Neural cell (in vitro differentiated cells): Measurements from ENCODE around the gene GADD45A. TPM values are rescaled to one million over a fixed set of nuclear protein-coding genes. Genes with fewer than 3 reads are reported as not detected.
"Not testable (repeated sequence)": the region's sequence is repeated elsewhere in the genome, so short reads cannot be mapped to it uniquely, and the experiment has no call there.

Experiments
- H2AFZ ChIP-seq: fragments of 200-600, 300-800 bp; sonication (generic), shearing (Covaris generic); 2 replicates; pipeline ENCODE4 v1.6.0; 2014; ENCODE audit warnings: low read depth, mild to moderate bottlenecking, antibody characterized with exemption, low read length, moderate library complexity
- H3F3A ChIP-seq: fragments of 200-600 bp; shearing (Covaris generic); 2 replicates; pipeline ENCODE4 v1.6.1; 2016; ENCODE audit warnings: mild to moderate bottlenecking, moderate library complexity, mixed read lengths, antibody characterized with exemption, low read length; ENCODE audit not compliant: insufficient read depth, poor library complexity, severe bottlenecking
- H3K27ac ChIP-seq: fragments of 200-600, 300-800 bp; sonication (generic), shearing (Covaris generic); 2 replicates; pipeline ENCODE4 v1.5.1; 2014; ENCODE audit warnings: mild to moderate bottlenecking, low read length, moderate library complexity
- H3K27me3 ChIP-seq: fragments of 300-800, 200-600 bp; sonication (generic), shearing (Covaris generic); 2 replicates; pipeline ENCODE4 v1.6.0; 2014; ENCODE audit warnings: mild to moderate bottlenecking, low read depth, low read length, moderate library complexity; ENCODE audit not compliant: insufficient read depth
- H3K36me3 ChIP-seq: fragments of 300-800, 200-600 bp; sonication (generic), shearing (Covaris generic); 2 replicates; pipeline ENCODE4 v1.5.1; 2014; ENCODE audit warnings: mild to moderate bottlenecking, antibody characterized with exemption, low read length, moderate library complexity; ENCODE audit not compliant: insufficient read depth
- H3K4me2 ChIP-seq: fragments of 300-800, 200-600 bp; sonication (generic), shearing (Covaris generic); 2 replicates; pipeline ENCODE4 v1.6.0; 2014; ENCODE audit warnings: mild to moderate bottlenecking, low read length
- H3K4me3 ChIP-seq: fragments of 300-800, 200-600 bp; sonication (generic), shearing (Covaris generic); 2 replicates; pipeline ENCODE4 v1.5.1; 2014; ENCODE audit warnings: mild to moderate bottlenecking, low read length, moderate library complexity
- H3K79me2 ChIP-seq: fragments of 200-600 bp; shearing (Covaris generic); replicated peaks from 2 replicates; pipeline ENCODE4 v1.6.0; 2014; ENCODE audit warnings: mild to moderate bottlenecking, low read length, moderate library complexity; ENCODE audit not compliant: insufficient read depth
- H3K9ac ChIP-seq: fragments of 300-800, 200-600 bp; sonication (generic), shearing (Covaris generic); 2 replicates; pipeline ENCODE4 v1.6.1; 2016; ENCODE audit warnings: mild to moderate bottlenecking, low read length, mixed read lengths
- H3K9me2 ChIP-seq: fragments of 200-600 bp; shearing (Covaris generic); 2 replicates; pipeline ENCODE4 v1.6.1; 2016; ENCODE audit warnings: mild to moderate bottlenecking, low read length, mixed read lengths; ENCODE audit not compliant: insufficient read depth
- H3K9me3 ChIP-seq: fragments of 200-600, 300-800 bp; sonication (generic), shearing (Covaris generic); 2 replicates; pipeline ENCODE4 v1.6.1; 2016; ENCODE audit warnings: mild to moderate bottlenecking, mixed run types, low read length, moderate library complexity, mixed read lengths
- H4K20me1 ChIP-seq: fragments of 200-600 bp; shearing (Covaris generic); 2 replicates; pipeline ENCODE4 v1.6.1; 2016; ENCODE audit warnings: mild to moderate bottlenecking, mixed run types; ENCODE audit not compliant: insufficient read depth
- EP300 ChIP-seq: fragments of 450-650 bp; conservative IDR thresholded peaks from 2 replicates; pipeline ENCODE4 v1.6.1; 2014; ENCODE audit warnings: antibody characterized with exemption, mild to moderate bottlenecking, moderate library complexity; ENCODE audit not compliant: poor library complexity, severe bottlenecking
- EZH2 ChIP-seq: fragments of 200-600, 300-800 bp; shearing (Covaris generic), sonication (generic); IDR thresholded peaks from 2 replicates; pipeline ENCODE4 v1.6.1; 2014; ENCODE audit warnings: antibody characterized with exemption, low read length, borderline replicate concordance, mild to moderate bottlenecking; ENCODE audit not compliant: insufficient read depth, poor library complexity, severe bottlenecking
- MXI1 ChIP-seq: fragments of 450-650 bp; conservative IDR thresholded peaks from 2 replicates; pipeline ENCODE4 v1.6.1; 2014; ENCODE audit warnings: antibody characterized with exemption, mild to moderate bottlenecking; ENCODE audit not compliant: poor library complexity, severe bottlenecking
- POLR2AphosphoS5 ChIP-seq: IDR thresholded peaks from 2 replicates; pipeline ENCODE4 v1.6.1; 2012
- RAD21 ChIP-seq: fragments of 450-650 bp; conservative IDR thresholded peaks from 2 replicates; pipeline ENCODE4 v1.6.1; 2014; ENCODE audit warnings: antibody characterized with exemption, mild to moderate bottlenecking, moderate library complexity
- SMC3 ChIP-seq: fragments of 450-650 bp; conservative IDR thresholded peaks from 2 replicates; pipeline ENCODE4 v1.6.1; 2014; ENCODE audit warnings: antibody characterized with exemption, mild to moderate bottlenecking, moderate library complexity; ENCODE audit not compliant: poor library complexity
- TAF1 ChIP-seq: IDR thresholded peaks from 2 replicates; pipeline ENCODE4 v1.6.1; 2012; ENCODE audit warnings: low read depth
- polyA plus RNA-seq: library from polyadenylated mRNA; depleted of rRNA; stranded (reverse); fragments of >200 nt; gene quantifications from 2 replicates; pipeline ENCODE4 v1.2.3, GENCODE V29; 2014
- TF ChIP-seq, protein P1 (sequence below): fragments of 450-650 bp; IDR thresholded peaks from 2 replicates; pipeline ENCODE4 v1.5.1; 2014; ENCODE audit warnings: antibody characterized with exemption, mild to moderate bottlenecking, moderate library complexity; ENCODE audit not compliant: poor library complexity, severe bottlenecking
- TF ChIP-seq, protein P2 (sequence below): IDR thresholded peaks from 2 replicates; pipeline ENCODE4 v1.6.1; 2012; ENCODE audit warnings: borderline replicate concordance

GADD45A gene
- polyA plus RNA-seq, 1 donor from 2014 or later: 13.7 TPM

DNA sequence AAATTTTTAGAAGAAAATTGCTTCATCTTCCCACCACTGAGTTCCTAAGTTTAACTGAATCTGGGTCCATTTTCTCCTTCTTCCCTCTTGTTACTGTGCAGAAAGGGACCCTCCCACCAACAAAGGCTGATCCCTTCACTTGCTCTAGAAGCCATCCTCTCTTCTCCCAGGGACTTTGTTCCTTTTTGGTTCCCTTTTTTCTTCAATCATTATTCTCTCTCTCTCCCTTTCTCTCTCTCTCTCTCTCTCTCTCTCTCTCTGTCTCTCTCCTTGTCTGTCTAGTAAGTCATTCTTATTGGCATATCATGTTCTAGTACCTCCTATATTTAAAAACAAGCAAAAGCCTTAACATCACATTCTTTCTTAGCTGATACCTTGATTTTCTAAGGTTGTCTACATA is 31.7 kb upstream of the GADD45A start:
- no peaks in the 10 kb centered on the region for H3K79me2 ChIP-seq
- no peak overlapping the region for H3K27ac ChIP-seq
- H4K20me1 ChIP-seq: no peaks in the 10 kb centered on the region
- no peak overlapping the region for H3K9ac ChIP-seq
- H3K36me3 ChIP-seq: no peaks in the 10 kb centered on the region
- H3K4me2 ChIP-seq: no peak overlapping the region
- no peak overlapping the region for H2AFZ ChIP-seq
- no peak overlapping the region for H3K4me3 ChIP-seq
- no peaks in the 10 kb centered on the region for H3K9me2 ChIP-seq
- no peaks in the 10 kb centered on the region for H3K27me3 ChIP-seq
- TF ChIP-seq, protein P1, sequence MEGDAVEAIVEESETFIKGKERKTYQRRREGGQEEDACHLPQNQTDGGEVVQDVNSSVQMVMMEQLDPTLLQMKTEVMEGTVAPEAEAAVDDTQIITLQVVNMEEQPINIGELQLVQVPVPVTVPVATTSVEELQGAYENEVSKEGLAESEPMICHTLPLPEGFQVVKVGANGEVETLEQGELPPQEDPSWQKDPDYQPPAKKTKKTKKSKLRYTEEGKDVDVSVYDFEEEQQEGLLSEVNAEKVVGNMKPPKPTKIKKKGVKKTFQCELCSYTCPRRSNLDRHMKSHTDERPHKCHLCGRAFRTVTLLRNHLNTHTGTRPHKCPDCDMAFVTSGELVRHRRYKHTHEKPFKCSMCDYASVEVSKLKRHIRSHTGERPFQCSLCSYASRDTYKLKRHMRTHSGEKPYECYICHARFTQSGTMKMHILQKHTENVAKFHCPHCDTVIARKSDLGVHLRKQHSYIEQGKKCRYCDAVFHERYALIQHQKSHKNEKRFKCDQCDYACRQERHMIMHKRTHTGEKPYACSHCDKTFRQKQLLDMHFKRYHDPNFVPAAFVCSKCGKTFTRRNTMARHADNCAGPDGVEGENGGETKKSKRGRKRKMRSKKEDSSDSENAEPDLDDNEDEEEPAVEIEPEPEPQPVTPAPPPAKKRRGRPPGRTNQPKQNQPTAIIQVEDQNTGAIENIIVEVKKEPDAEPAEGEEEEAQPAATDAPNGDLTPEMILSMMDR: no peak
- TF ChIP-seq, protein P2, sequence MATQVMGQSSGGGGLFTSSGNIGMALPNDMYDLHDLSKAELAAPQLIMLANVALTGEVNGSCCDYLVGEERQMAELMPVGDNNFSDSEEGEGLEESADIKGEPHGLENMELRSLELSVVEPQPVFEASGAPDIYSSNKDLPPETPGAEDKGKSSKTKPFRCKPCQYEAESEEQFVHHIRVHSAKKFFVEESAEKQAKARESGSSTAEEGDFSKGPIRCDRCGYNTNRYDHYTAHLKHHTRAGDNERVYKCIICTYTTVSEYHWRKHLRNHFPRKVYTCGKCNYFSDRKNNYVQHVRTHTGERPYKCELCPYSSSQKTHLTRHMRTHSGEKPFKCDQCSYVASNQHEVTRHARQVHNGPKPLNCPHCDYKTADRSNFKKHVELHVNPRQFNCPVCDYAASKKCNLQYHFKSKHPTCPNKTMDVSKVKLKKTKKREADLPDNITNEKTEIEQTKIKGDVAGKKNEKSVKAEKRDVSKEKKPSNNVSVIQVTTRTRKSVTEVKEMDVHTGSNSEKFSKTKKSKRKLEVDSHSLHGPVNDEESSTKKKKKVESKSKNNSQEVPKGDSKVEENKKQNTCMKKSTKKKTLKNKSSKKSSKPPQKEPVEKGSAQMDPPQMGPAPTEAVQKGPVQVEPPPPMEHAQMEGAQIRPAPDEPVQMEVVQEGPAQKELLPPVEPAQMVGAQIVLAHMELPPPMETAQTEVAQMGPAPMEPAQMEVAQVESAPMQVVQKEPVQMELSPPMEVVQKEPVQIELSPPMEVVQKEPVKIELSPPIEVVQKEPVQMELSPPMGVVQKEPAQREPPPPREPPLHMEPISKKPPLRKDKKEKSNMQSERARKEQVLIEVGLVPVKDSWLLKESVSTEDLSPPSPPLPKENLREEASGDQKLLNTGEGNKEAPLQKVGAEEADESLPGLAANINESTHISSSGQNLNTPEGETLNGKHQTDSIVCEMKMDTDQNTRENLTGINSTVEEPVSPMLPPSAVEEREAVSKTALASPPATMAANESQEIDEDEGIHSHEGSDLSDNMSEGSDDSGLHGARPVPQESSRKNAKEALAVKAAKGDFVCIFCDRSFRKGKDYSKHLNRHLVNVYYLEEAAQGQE: no peak
- TF ChIP-seq MXI1 (no peak), SMC3 (no peak), EP300 (no peak), EZH2 (no peak), TAF1 (no peak), RAD21 (no peak), POLR2AphosphoS5 (no peak)
- H3K9me3 ChIP-seq: no peaks in the 10 kb centered on the region
- no peaks in the 10 kb centered on the region for H3F3A ChIP-seq

DNA sequence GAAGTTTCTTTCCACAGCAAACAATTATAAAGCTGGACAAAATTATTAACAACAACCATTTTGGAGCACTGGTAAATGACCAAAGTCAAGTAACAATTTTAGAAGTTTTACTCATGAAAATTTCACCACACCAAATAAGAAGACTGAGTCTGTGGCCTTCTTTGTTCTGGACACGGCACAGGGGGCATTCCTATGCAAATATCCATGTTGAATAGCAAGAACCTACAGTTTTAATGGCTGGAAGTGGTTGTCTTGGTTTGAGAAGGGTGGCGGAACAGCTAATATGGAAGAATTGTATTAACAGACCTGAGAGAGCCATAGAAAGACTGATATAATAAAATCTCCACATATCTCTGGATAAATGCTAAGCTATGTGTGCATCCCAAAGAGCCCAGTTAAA is 29.4 kb upstream of the GADD45A start:
- H2AFZ ChIP-seq: no peak overlapping the region
- TF ChIP-seq RAD21 (no peak), EP300 (no peak), POLR2AphosphoS5 (no peak), MXI1 (no peak), TAF1 (no peak), EZH2 (no peak), SMC3 (no peak)
- TF ChIP-seq, protein P1: no peak
- TF ChIP-seq, protein P2: no peak
- no peaks in the 10 kb centered on the region for H3K36me3 ChIP-seq

DNA sequence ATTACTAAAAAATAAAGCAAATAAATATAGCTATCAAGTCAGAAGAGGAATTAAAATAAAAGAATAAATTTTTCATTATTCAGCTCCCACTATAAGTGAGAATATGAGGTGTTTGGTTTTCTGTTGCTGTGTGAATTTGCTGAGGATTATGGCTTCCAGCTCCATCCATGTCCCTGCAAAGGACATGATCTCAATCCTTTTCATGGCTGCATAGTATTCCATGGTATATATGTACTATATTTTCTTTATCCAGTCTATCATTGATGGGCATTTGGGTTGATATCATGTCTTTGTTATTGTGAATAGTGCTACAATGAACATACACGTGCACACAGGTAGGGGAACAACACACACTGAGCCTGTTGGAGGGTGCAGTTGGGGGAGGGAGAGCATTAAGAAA is 27.8 kb upstream of the GADD45A start:
- H3K9me2 ChIP-seq, H2AFZ ChIP-seq, H3K27me3 ChIP-seq, H4K20me1 ChIP-seq, H3K79me2 ChIP-seq, H3K9me3 ChIP-seq, H3K9ac ChIP-seq, H3F3A ChIP-seq, H3K4me2 ChIP-seq, H3K4me3 ChIP-seq, H3K36me3 ChIP-seq, H3K27ac ChIP-seq: not testable (repeated sequence)

More for the DNA sequence above, 29.4 kb upstream of the GADD45A start:
- no peak overlapping the region for H3K9ac ChIP-seq
- no peak overlapping the region for H3K27ac ChIP-seq
- H3F3A ChIP-seq: no peaks in the 10 kb centered on the region
- H3K27me3 ChIP-seq: no peaks in the 10 kb centered on the region
- no peaks in the 10 kb centered on the region for H4K20me1 ChIP-seq
- no peak overlapping the region for H3K4me3 ChIP-seq
- no peaks in the 10 kb centered on the region for H3K9me3 ChIP-seq
- no peaks in the 10 kb centered on the region for H3K79me2 ChIP-seq
- H3K9me2 ChIP-seq: no peaks in the 10 kb centered on the region
- H3K4me2 ChIP-seq: no peak overlapping the region
